HepG2 (cell line): ENCODE results near the gene ZFP90. TPM values are rescaled to one million over a fixed set of nuclear protein-coding genes. Genes with fewer than 3 reads are reported as not detected.
A peak's percentile ranks its signal among the peaks of the same experiment; 100 is the strongest.

ENCODE experiments used
- GLI4 ChIP-seq: sonication (generic); formaldehyde crosslinking; IDR thresholded peaks from 2 replicates; pipeline ENCODE4 v1.5.1; 2020; ENCODE audit warnings: missing genetic modification reagents, mild to moderate bottlenecking, moderate library complexity, borderline replicate concordance
- HMG20A ChIP-seq: IDR thresholded peaks from 2 replicates; pipeline ENCODE4 v1.6.1; 2016; ENCODE audit warnings: borderline replicate concordance
- HNRNPH1 ChIP-seq: fragments of 200-400 bp; formaldehyde crosslinking; optimal IDR thresholded peaks from 2 replicates; pipeline ENCODE3; 2017; ENCODE audit warnings: mild to moderate bottlenecking, low read depth, low read length
- HNRNPLL ChIP-seq: fragments of 200-400 bp; formaldehyde crosslinking; IDR thresholded peaks from 2 replicates; pipeline ENCODE4 v1.6.1; 2017; ENCODE audit warnings: mild to moderate bottlenecking, low read depth, low read length; ENCODE audit not compliant: poor library complexity, severe bottlenecking
- KDM2A ChIP-seq: sonication (generic); formaldehyde crosslinking; IDR thresholded peaks from 2 replicates; pipeline ENCODE4 v1.4.0; 2020; ENCODE audit warnings: low read depth, missing genetic modification reagents, borderline replicate concordance
- KLF15 ChIP-seq: sonication (generic); formaldehyde crosslinking; IDR thresholded peaks from 2 replicates; pipeline ENCODE4 v1.8.1; 2023; ENCODE audit warnings: borderline replicate concordance, mild to moderate bottlenecking, inconsistent platforms, missing genetic modification reagents, mixed read lengths
- MXD4 ChIP-seq: IDR thresholded peaks from 2 replicates; pipeline ENCODE4 v1.6.1; 2016; ENCODE audit warnings: mild to moderate bottlenecking, missing biosample characterization, missing genetic modification reagents
- MYC ChIP-seq: sonication (generic); formaldehyde crosslinking; IDR thresholded peaks from 2 replicates; pipeline ENCODE4 v1.9.0; 2021; ENCODE audit warnings: missing genetic modification reagents, borderline replicate concordance
- PRDM4 ChIP-seq: sonication (generic); formaldehyde crosslinking; IDR thresholded peaks from 2 replicates; pipeline ENCODE4 v1.9.0; 2021; ENCODE audit warnings: missing genetic modification reagents, borderline replicate concordance
- RAD21 ChIP-seq: fragments of 450-650 bp; formaldehyde crosslinking; IDR thresholded peaks from 2 replicates; pipeline ENCODE4 v1.5.0; 2020; ENCODE audit warnings: mild to moderate bottlenecking
- RARG ChIP-seq: sonication (generic); formaldehyde crosslinking; IDR thresholded peaks from 2 replicates; pipeline ENCODE4 v1.4.0; 2020; ENCODE audit warnings: low read depth, mild to moderate bottlenecking, missing genetic modification reagents
- RELA ChIP-seq: sonication (generic); formaldehyde crosslinking; IDR thresholded peaks from 2 replicates; pipeline ENCODE4 v1.4.0; 2020; ENCODE audit warnings: missing genetic modification reagents
- SAP130 ChIP-seq: IDR thresholded peaks from 2 replicates; pipeline ENCODE4 v1.6.1; 2016; ENCODE audit warnings: low read depth
- SETDB1 ChIP-seq: sonication (generic); formaldehyde crosslinking; IDR thresholded peaks from 2 replicates; pipeline ENCODE4 v1.5.1; 2020; ENCODE audit warnings: missing genetic modification reagents, mild to moderate bottlenecking, borderline replicate concordance
- SNAI1 ChIP-seq: sonication (generic); formaldehyde crosslinking; IDR thresholded peaks from 2 replicates; pipeline ENCODE4 v1.5.0; 2020; ENCODE audit warnings: mild to moderate bottlenecking, missing genetic modification reagents, borderline replicate concordance
- ZNF274 ChIP-seq: sonication (generic); formaldehyde crosslinking; IDR thresholded peaks from 2 replicates; pipeline ENCODE4 v1.5.1; 2020; ENCODE audit warnings: mild to moderate bottlenecking, missing genetic modification reagents
- ZNF816 ChIP-seq: sonication (generic); formaldehyde crosslinking; IDR thresholded peaks from 2 replicates; pipeline ENCODE4 v1.8.0; 2022; ENCODE audit warnings: missing genetic modification reagents, mild to moderate bottlenecking, borderline replicate concordance
- polyA plus RNA-seq, 8 experiments: library from polyadenylated mRNA; depleted of rRNA in 3 of 8; stranded (reverse) in 7 of 8; unstranded in 1 of 8; fragments of >200 nt; fragmentation: Illumina TruSeq in 4 of 8; extraction: Trizol in 4 of 8; gene quantifications; 2 replicates each; pipeline versions ENCODE4 v1.2.1 to v1.2.3, GENCODE V29; 2011 to 2016; ENCODE audit warnings: low read depth in 4 of 8, missing spikeins in 1 of 8, mixed read lengths in 1 of 8; ENCODE audit not compliant: insufficient read depth in 1 of 8
- total RNA-seq, 5 experiments: library from RNA; depleted of rRNA; stranded (reverse); fragments of >200 nt; fragmentation: Illumina TruSeq; extraction: Trizol; gene quantifications; 2 replicates each; pipeline ENCODE4 v1.2.3, GENCODE V29; 2016; ENCODE audit warnings: low read depth in 1 of 5
- TF ChIP-seq, protein P1 (sequence below): sonication (generic); formaldehyde crosslinking; IDR thresholded peaks from 2 replicates; pipeline ENCODE4 v1.4.0; 2020; ENCODE audit warnings: low read depth, mild to moderate bottlenecking, missing genetic modification reagents
- TF ChIP-seq, protein P2 (sequence below): IDR thresholded peaks from 2 replicates; pipeline ENCODE4 v1.6.1; 2016; ENCODE audit warnings: low read depth
- TF ChIP-seq, protein P3 (sequence below): sonication (generic); formaldehyde crosslinking; IDR thresholded peaks from 2 replicates; pipeline ENCODE4 v1.5.0; 2020; ENCODE audit warnings: mild to moderate bottlenecking, missing genetic modification reagents, borderline replicate concordance

ZFP90 gene
- total and polyA plus RNA-seq, 2 of the 13 experiments (the other 11 are each of a cell fraction or from before 2014, with no cell fraction given) = 17.6 to 18.9 TPM

GRCh38 chr16:68590201-68590994 lies 51.3 kb downstream of the ZFP90 start (continued):
- TF ChIP-seq SNAI1 (no peak), RAD21 (CRISPR knock-in tag) (peak; percentile 97), ZNF816 (CRISPR knock-in tag) (no peak), KLF15 (CRISPR knock-in tag) (no peak), GLI4 (CRISPR knock-in tag) (no peak), HNRNPLL (peak; percentile 44), RELA (CRISPR knock-in tag) (no peak), RARG (CRISPR knock-in tag) (no peak), HNRNPH1 (no peak), KDM2A (CRISPR knock-in tag) (peak; percentile 86), SETDB1 (CRISPR knock-in tag) (no peak), ZNF274 (CRISPR knock-in tag) (peak; percentile 52; the same call in 1 of the 2 replicates), HMG20A (CRISPR knock-in tag) (no peak), SAP130 (no peak), MXD4 (CRISPR knock-in tag) (0 out of 2 replicates have a peak, but pooled peaks have one; percentile 33), MYC (CRISPR knock-in tag) (peak; percentile 79; the same call in 1 of the 2 replicates), PRDM4 (CRISPR knock-in tag) (no peak)
- TF ChIP-seq, protein P1, sequence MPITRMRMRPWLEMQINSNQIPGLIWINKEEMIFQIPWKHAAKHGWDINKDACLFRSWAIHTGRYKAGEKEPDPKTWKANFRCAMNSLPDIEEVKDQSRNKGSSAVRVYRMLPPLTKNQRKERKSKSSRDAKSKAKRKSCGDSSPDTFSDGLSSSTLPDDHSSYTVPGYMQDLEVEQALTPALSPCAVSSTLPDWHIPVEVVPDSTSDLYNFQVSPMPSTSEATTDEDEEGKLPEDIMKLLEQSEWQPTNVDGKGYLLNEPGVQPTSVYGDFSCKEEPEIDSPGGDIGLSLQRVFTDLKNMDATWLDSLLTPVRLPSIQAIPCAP (CRISPR knock-in tag) = no peak
- TF ChIP-seq, protein P2, sequence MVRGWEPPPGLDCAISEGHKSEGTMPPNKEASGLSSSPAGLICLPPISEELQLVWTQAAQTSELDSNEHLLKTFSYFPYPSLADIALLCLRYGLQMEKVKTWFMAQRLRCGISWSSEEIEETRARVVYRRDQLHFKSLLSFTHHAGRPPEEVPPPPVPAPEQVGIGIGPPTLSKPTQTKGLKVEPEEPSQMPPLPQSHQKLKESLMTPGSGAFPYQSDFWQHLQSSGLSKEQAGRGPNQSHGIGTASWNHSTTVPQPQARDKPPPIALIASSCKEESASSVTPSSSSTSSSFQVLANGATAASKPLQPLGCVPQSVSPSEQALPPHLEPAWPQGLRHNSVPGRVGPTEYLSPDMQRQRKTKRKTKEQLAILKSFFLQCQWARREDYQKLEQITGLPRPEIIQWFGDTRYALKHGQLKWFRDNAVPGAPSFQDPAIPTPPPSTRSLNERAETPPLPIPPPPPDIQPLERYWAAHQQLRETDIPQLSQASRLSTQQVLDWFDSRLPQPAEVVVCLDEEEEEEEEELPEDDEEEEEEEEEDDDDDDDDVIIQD (CRISPR knock-in tag) = no peak
- TF ChIP-seq, protein P3, sequence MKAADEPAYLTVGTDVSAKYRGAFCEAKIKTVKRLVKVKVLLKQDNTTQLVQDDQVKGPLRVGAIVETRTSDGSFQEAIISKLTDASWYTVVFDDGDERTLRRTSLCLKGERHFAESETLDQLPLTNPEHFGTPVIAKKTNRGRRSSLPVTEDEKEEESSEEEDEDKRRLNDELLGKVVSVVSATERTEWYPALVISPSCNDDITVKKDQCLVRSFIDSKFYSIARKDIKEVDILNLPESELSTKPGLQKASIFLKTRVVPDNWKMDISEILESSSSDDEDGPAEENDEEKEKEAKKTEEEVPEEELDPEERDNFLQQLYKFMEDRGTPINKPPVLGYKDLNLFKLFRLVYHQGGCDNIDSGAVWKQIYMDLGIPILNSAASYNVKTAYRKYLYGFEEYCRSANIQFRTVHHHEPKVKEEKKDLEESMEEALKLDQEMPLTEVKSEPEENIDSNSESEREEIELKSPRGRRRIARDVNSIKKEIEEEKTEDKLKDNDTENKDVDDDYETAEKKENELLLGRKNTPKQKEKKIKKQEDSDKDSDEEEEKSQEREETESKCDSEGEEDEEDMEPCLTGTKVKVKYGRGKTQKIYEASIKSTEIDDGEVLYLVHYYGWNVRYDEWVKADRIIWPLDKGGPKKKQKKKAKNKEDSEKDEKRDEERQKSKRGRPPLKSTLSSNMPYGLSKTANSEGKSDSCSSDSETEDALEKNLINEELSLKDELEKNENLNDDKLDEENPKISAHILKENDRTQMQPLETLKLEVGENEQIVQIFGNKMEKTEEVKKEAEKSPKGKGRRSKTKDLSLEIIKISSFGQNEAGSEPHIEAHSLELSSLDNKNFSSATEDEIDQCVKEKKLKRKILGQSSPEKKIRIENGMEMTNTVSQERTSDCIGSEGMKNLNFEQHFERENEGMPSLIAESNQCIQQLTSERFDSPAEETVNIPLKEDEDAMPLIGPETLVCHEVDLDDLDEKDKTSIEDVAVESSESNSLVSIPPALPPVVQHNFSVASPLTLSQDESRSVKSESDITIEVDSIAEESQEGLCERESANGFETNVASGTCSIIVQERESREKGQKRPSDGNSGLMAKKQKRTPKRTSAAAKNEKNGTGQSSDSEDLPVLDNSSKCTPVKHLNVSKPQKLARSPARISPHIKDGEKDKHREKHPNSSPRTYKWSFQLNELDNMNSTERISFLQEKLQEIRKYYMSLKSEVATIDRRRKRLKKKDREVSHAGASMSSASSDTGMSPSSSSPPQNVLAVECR (CRISPR knock-in tag) = peak; percentile 39; the same call in 1 of the 2 replicates
